Activated T-cell treated with anti-CD3 and anti-CD28 coated beads for 1 hour (primary cell): Measurements from ENCODE around the gene SEC22B.
"Not testable (repeated sequence)": the region's sequence is repeated elsewhere in the genome, so short reads cannot be mapped to it uniquely, and the experiment has no call there.

ENCODE experiments used
- DNase-seq: peaks from one replicate; pipeline ENCODE4 v3.0.0-alpha.2; 2020; ENCODE audit warnings: low read depth

The SEC22B gene

GRCh38 chr1:120144626-120145025 is 31.7 kb downstream of the SEC22B start:
- not testable (repeated sequence) for DNase-seq

GRCh38 chr1:120144169-120144568 is 32.2 kb downstream of the SEC22B start:
- DNase-seq, result not testable (repeated sequence)

- DNase-seq, result not testable (repeated sequence)
Observed at GRCh38 chr1:120143334-120143733, 33.0 kb downstream of the SEC22B start.

GRCh38 chr1:120142512-120143263 is 33.6 kb downstream of the SEC22B start:
- peak; percentile 22 for DNase-seq

- DNase-seq, result not testable (repeated sequence)
Observed at GRCh38 chr1:120141865-120142264, 34.5 kb downstream of the SEC22B start.

GRCh38 chr1:120140656-120141265 is 35.6 kb downstream of the SEC22B start:
- not testable (repeated sequence) for DNase-seq

GRCh38 chr1:120136086-120136485 is 40.2 kb downstream of the SEC22B start:
- DNase-seq, result not testable (repeated sequence)

- not testable (repeated sequence) for DNase-seq
Observed at GRCh38 chr1:120133928-120134325, 42.4 kb downstream of the SEC22B start.

- DNase-seq, result no peak
Observed at GRCh38 chr1:120133228-120133927, 42.9 kb downstream of the SEC22B start.

- not testable (repeated sequence) for DNase-seq
Observed at GRCh38 chr1:120132406-120132763, 43.9 kb downstream of the SEC22B start.

GRCh38 chr1:120131611-120132405 is 44.5 kb downstream of the SEC22B start:
- DNase-seq, result not testable (repeated sequence)

GRCh38 chr1:120127921-120128320 is 48.4 kb downstream of the SEC22B start:
- DNase-seq, result not testable (repeated sequence)

GRCh38 chr1:120126216-120126615 is 50.1 kb downstream of the SEC22B start:
- not testable (repeated sequence) for DNase-seq

- not testable (repeated sequence) for DNase-seq
Observed at GRCh38 chr1:120124628-120125027, 51.7 kb downstream of the SEC22B start.

GRCh38 chr1:120123813-120124510 is 52.4 kb downstream of the SEC22B start:
- not testable (repeated sequence) for DNase-seq

- not testable (repeated sequence) for DNase-seq
Observed at GRCh38 chr1:120122262-120122893, 53.9 kb downstream of the SEC22B start.

GRCh38 chr1:120121830-120122229 is 54.5 kb downstream of the SEC22B start:
- not testable (repeated sequence) for DNase-seq

GRCh38 chr1:120120525-120120924 is 55.8 kb downstream of the SEC22B start:
- DNase-seq, result not testable (repeated sequence)

- not testable (repeated sequence) for DNase-seq
Observed at GRCh38 chr1:120117371-120118177, 58.7 kb downstream of the SEC22B start.

- DNase-seq, result not testable (repeated sequence)
Observed at GRCh38 chr1:120116094-120116493, 60.2 kb downstream of the SEC22B start.
